A549 (cell line): Measurements from ENCODE around the gene ZFYVE9.

ENCODE experiments used
- EP300 ChIP-seq, 2 experiments: fragments of >200 bp; sonication (Bioruptor Twin); formaldehyde crosslinking; IDR thresholded peaks; 2 replicates in 1 of 2; 3 replicates in 1 of 2; pipeline ENCODE4 v1.6.1; 2016 to 2017
- GATA3 ChIP-seq: IDR thresholded peaks from 2 replicates; pipeline ENCODE4 v1.6.1; 2012; ENCODE audit warnings: borderline replicate concordance
- HOXA7 ChIP-seq: fragments of 250-450 bp; sonication (Bioruptor Pico); IDR thresholded peaks from 2 replicates; pipeline ENCODE4 v1.5.0; 2020; ENCODE audit warnings: mild to moderate bottlenecking, moderate library complexity
- JUNB ChIP-seq: fragments of >200 bp; sonication (Bioruptor Twin); formaldehyde crosslinking; IDR thresholded peaks from 2 replicates; pipeline ENCODE4 v1.6.1; 2016
- MAZ ChIP-seq: fragments of 150-350 bp; IDR thresholded peaks from 2 replicates; pipeline ENCODE4 v1.6.1; 2014; ENCODE audit warnings: antibody characterized with exemption, low read depth, low read length, borderline replicate concordance
- PHF8 ChIP-seq: fragments of 200-600 bp; sonication (generic); IDR thresholded peaks from 2 replicates; pipeline ENCODE4 v1.6.1; 2016; ENCODE audit warnings: low read depth, mild to moderate bottlenecking, antibody characterized with exemption, moderate library complexity, borderline replicate concordance
- POLR2A ChIP-seq: IDR thresholded peaks from 2 replicates; pipeline ENCODE4 v1.6.1; 2012; ENCODE audit warnings: mild to moderate bottlenecking, low read length
- TP53 ChIP-seq: fragments of 250-450 bp; sonication (Bioruptor Pico); IDR thresholded peaks from 2 replicates; pipeline ENCODE4 v1.5.0; 2021; ENCODE audit warnings: mild to moderate bottlenecking, moderate library complexity
- TF ChIP-seq, protein P1 (sequence below): fragments of >200 bp; sonication (Bioruptor Twin); formaldehyde crosslinking; IDR thresholded peaks from 3 replicates; pipeline ENCODE4 v1.5.1; 2016
- TF ChIP-seq, protein P2 (sequence below): fragments of >200 bp; sonication (Bioruptor Twin); formaldehyde crosslinking; IDR thresholded peaks from 2 replicates; pipeline ENCODE4 v1.6.1; 2016
- TF ChIP-seq, protein P3 (sequence below): IDR thresholded peaks from 2 replicates; pipeline ENCODE4 v1.6.1; 2012

DNA sequence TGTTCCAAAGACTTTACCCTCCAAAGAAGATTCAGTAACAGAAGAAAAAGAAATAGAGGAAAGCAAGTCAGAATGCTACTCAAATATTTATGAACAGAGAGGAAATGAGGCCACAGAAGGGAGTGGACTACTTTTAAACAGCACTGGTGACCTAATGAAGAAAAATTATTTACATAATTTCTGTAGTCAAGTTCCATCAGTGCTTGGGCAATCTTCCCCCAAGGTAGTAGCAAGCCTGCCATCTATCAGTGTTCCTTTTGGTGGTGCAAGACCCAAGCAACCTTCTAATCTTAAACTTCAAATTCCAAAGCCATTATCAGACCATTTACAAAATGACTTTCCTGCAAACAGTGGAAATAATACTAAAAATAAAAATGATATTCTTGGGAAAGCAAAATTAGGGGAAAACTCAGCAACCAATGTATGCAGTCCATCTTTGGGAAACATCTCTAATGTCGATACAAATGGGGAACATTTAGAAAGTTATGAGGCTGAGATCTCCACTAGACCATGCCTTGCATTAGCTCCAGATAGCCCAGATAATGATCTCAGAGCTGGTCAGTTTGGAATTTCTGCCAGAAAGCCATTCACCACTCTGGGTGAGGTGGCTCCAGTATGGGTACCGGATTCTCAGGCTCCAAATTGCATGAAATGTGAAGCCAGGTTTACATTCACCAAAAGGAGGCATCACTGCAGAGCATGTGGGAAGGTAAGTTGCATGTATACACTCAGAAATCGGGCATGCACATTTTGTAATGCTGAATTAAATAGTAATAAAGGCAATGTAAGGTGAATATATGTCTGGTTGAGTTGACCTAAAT lies 97.2 kb downstream of the ZFYVE9 start:
- TF ChIP-seq, protein P1, sequence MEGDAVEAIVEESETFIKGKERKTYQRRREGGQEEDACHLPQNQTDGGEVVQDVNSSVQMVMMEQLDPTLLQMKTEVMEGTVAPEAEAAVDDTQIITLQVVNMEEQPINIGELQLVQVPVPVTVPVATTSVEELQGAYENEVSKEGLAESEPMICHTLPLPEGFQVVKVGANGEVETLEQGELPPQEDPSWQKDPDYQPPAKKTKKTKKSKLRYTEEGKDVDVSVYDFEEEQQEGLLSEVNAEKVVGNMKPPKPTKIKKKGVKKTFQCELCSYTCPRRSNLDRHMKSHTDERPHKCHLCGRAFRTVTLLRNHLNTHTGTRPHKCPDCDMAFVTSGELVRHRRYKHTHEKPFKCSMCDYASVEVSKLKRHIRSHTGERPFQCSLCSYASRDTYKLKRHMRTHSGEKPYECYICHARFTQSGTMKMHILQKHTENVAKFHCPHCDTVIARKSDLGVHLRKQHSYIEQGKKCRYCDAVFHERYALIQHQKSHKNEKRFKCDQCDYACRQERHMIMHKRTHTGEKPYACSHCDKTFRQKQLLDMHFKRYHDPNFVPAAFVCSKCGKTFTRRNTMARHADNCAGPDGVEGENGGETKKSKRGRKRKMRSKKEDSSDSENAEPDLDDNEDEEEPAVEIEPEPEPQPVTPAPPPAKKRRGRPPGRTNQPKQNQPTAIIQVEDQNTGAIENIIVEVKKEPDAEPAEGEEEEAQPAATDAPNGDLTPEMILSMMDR: no peak
- TF ChIP-seq PHF8: no peak
- no peak for TF ChIP-seq HOXA7 (CRISPR knock-in tag)
- no peak for TF ChIP-seq GATA3
- TF ChIP-seq, protein P2, sequence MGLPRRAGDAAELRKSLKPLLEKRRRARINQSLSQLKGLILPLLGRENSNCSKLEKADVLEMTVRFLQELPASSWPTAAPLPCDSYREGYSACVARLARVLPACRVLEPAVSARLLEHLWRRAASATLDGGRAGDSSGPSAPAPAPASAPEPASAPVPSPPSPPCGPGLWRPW: no peak
- TF ChIP-seq MAZ: no peak
- TF ChIP-seq POLR2A: no peak
- no peak for TF ChIP-seq TP53
- TF ChIP-seq, protein P3, sequence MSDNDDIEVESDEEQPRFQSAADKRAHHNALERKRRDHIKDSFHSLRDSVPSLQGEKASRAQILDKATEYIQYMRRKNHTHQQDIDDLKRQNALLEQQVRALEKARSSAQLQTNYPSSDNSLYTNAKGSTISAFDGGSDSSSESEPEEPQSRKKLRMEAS: no peak
- TF ChIP-seq JUNB: no peak
- TF ChIP-seq EP300 (IDR thresholded peaks at IDR 0.05): no peak
